ENCODE measurements around the gene SYT7. TPM values are rescaled to one million over a fixed set of nuclear protein-coding genes. Genes with fewer than 3 reads are reported as not detected.

Gene SYT7
- total and polyA plus RNA-seq, 4 donors = 2.1 to 114 (median 30.8) TPM

DNA sequence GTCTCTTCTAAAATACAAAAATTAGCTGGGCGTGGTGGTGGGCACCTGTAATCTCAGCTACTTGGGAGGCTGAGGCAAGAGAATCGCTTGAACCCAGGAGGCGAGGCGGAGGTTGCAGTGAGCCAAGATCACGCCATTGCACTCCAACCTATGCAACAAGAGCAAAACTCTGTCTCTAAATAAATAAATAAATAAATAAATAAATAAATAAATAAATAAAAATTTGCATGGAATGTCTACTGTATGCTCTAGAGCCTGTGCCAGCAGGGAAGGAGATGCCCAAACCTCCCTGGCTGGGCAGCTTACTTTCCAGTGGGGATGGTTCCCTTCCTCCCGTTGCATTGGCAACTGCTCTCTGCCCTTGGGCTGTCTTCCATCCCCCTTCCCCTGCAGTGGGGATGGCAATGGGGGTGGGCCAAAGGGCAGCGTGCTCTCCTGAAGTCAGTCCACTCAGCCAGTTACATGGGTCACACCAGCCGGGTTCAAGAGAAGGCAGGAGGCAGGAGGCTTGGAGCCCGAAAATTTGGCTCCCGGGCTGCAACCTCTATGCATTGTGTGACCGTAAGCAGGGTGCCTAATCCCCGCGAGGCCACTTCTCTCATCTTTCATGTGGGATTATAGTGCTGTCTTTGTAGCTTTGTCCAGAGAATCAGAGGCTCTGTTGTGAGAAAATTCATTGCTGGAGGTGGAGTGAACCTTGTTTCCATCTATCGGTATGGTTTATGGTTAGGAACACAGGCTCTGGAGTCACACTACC, 73.7 kb downstream of the SYT7 start:
- WGBS = 66% methylated on average over 14 of the region's 14 CpGs
- no peak for DNase-seq (ENCODE audit: low spot score)
- Histone ChIP-seq H3K27me3 (ENCODE audit: control insufficient read depth in 4 of 4, insufficient read depth in 4 of 4, low read length in 3 of 4) (peaks cover 0 to 6% (median 0%) of the 10 kb centered on the region in 4 donors), H3K4me3 (ENCODE audit: low read depth in 1 of 3, low read length in 3 of 3) (no peak overlapping the region), H3K27ac (ENCODE audit: low read depth in 1 of 2, low read length in 2 of 2) (no peak overlapping the region), H3K4me1 (ENCODE audit: control insufficient read depth in 4 of 4, insufficient read depth in 4 of 4, low read length in 3 of 4) (peaks cover 9 to 14% (median 12%) of the 10 kb centered on the region in 4 donors), H3K9me3 (ENCODE audit: control insufficient read depth in 4 of 4, low read length in 3 of 4) (no peaks in the 10 kb centered on the region), H3K9ac (ENCODE audit: low read depth in 1 of 2, low read length in 2 of 2) (no peak overlapping the region), H3K36me3 (ENCODE audit: control insufficient read depth in 4 of 4, insufficient read depth in 3 of 4, low read depth in 1 of 4, low read length in 3 of 4) (no peaks in the 10 kb centered on the region)
- TF ChIP-seq, protein P1, sequence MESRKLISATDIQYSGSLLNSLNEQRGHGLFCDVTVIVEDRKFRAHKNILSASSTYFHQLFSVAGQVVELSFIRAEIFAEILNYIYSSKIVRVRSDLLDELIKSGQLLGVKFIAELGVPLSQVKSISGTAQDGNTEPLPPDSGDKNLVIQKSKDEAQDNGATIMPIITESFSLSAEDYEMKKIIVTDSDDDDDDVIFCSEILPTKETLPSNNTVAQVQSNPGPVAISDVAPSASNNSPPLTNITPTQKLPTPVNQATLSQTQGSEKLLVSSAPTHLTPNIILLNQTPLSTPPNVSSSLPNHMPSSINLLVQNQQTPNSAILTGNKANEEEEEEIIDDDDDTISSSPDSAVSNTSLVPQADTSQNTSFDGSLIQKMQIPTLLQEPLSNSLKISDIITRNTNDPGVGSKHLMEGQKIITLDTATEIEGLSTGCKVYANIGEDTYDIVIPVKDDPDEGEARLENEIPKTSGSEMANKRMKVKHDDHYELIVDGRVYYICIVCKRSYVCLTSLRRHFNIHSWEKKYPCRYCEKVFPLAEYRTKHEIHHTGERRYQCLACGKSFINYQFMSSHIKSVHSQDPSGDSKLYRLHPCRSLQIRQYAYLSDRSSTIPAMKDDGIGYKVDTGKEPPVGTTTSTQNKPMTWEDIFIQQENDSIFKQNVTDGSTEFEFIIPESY (IDR thresholded peaks at IDR 0.05) = no peak
- no peak for TF ChIP-seq YY1 (IDR thresholded peaks at IDR 0.05)
- TF ChIP-seq SP1 (IDR thresholded peaks at IDR 0.05) = no peak
- no peak for TF ChIP-seq RXRA (IDR thresholded peaks at IDR 0.05)
- TF ChIP-seq EGR1 (IDR thresholded peaks at IDR 0.05; ENCODE audit: low read depth in 2 of 2) = no peak
- no peak for TF ChIP-seq NR2F2 (IDR thresholded peaks at IDR 0.05)
- TF ChIP-seq, protein P2, sequence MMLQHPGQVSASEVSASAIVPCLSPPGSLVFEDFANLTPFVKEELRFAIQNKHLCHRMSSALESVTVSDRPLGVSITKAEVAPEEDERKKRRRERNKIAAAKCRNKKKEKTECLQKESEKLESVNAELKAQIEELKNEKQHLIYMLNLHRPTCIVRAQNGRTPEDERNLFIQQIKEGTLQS (IDR thresholded peaks at IDR 0.05) = no peak
- TF ChIP-seq, protein P3, sequence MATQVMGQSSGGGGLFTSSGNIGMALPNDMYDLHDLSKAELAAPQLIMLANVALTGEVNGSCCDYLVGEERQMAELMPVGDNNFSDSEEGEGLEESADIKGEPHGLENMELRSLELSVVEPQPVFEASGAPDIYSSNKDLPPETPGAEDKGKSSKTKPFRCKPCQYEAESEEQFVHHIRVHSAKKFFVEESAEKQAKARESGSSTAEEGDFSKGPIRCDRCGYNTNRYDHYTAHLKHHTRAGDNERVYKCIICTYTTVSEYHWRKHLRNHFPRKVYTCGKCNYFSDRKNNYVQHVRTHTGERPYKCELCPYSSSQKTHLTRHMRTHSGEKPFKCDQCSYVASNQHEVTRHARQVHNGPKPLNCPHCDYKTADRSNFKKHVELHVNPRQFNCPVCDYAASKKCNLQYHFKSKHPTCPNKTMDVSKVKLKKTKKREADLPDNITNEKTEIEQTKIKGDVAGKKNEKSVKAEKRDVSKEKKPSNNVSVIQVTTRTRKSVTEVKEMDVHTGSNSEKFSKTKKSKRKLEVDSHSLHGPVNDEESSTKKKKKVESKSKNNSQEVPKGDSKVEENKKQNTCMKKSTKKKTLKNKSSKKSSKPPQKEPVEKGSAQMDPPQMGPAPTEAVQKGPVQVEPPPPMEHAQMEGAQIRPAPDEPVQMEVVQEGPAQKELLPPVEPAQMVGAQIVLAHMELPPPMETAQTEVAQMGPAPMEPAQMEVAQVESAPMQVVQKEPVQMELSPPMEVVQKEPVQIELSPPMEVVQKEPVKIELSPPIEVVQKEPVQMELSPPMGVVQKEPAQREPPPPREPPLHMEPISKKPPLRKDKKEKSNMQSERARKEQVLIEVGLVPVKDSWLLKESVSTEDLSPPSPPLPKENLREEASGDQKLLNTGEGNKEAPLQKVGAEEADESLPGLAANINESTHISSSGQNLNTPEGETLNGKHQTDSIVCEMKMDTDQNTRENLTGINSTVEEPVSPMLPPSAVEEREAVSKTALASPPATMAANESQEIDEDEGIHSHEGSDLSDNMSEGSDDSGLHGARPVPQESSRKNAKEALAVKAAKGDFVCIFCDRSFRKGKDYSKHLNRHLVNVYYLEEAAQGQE (IDR thresholded peaks at IDR 0.05) = no peak
- no peak for TF ChIP-seq HNF4A (conservative IDR thresholded peaks at IDR 0.05)
- no peak for TF ChIP-seq HNF4G (IDR thresholded peaks at IDR 0.05)
- no peak for TF ChIP-seq JUND (IDR thresholded peaks at IDR 0.05)
- TF ChIP-seq, protein P4, sequence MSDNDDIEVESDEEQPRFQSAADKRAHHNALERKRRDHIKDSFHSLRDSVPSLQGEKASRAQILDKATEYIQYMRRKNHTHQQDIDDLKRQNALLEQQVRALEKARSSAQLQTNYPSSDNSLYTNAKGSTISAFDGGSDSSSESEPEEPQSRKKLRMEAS (IDR thresholded peaks at IDR 0.05) = no peak
- TF ChIP-seq TAF1 (conservative IDR thresholded peaks at IDR 0.05) = no peak
- TF ChIP-seq RAD21 (IDR thresholded peaks at IDR 0.05) = no peak
- TF ChIP-seq FOXA2 (IDR thresholded peaks at IDR 0.05) = no peak
- TF ChIP-seq, protein P5, sequence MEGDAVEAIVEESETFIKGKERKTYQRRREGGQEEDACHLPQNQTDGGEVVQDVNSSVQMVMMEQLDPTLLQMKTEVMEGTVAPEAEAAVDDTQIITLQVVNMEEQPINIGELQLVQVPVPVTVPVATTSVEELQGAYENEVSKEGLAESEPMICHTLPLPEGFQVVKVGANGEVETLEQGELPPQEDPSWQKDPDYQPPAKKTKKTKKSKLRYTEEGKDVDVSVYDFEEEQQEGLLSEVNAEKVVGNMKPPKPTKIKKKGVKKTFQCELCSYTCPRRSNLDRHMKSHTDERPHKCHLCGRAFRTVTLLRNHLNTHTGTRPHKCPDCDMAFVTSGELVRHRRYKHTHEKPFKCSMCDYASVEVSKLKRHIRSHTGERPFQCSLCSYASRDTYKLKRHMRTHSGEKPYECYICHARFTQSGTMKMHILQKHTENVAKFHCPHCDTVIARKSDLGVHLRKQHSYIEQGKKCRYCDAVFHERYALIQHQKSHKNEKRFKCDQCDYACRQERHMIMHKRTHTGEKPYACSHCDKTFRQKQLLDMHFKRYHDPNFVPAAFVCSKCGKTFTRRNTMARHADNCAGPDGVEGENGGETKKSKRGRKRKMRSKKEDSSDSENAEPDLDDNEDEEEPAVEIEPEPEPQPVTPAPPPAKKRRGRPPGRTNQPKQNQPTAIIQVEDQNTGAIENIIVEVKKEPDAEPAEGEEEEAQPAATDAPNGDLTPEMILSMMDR (IDR thresholded peaks at IDR 0.05; ENCODE audit: low read depth, low read length, missing input control) = no peak

Data from liver (tissue), 9 donors.